ENCODE data around the gene CDYL2. TPM values are rescaled to one million over a fixed set of nuclear protein-coding genes. Genes with fewer than 3 reads are reported as not detected.

The CDYL2 gene
- total and polyA plus RNA-seq, 11 donors = 0.80 to 8.6 (median 3.5) TPM

DNA sequence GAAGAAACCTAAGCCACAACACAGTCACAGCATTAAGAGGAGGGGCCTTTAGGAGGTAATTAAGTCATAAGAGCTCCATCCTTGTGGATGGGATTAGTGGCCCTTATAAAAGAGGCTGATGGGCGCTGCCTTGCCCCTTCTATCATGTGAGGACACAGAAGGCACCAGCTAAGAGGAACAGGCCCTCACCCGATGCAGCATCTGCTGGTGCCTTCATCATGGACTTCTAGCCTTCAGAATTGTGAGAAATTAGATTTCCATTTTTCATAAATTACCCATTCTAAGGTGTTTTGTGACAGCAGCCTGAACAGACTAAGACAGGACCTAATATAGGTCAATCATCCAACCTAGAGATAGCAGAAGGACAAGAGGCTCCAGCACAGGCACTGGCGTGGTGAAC, 120.8 kb downstream of the CDYL2 start:
- H3K27ac ChIP-seq = no peak overlapping the region
- no peak for ATAC-seq
- TF ChIP-seq, protein P1, sequence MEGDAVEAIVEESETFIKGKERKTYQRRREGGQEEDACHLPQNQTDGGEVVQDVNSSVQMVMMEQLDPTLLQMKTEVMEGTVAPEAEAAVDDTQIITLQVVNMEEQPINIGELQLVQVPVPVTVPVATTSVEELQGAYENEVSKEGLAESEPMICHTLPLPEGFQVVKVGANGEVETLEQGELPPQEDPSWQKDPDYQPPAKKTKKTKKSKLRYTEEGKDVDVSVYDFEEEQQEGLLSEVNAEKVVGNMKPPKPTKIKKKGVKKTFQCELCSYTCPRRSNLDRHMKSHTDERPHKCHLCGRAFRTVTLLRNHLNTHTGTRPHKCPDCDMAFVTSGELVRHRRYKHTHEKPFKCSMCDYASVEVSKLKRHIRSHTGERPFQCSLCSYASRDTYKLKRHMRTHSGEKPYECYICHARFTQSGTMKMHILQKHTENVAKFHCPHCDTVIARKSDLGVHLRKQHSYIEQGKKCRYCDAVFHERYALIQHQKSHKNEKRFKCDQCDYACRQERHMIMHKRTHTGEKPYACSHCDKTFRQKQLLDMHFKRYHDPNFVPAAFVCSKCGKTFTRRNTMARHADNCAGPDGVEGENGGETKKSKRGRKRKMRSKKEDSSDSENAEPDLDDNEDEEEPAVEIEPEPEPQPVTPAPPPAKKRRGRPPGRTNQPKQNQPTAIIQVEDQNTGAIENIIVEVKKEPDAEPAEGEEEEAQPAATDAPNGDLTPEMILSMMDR (IDR thresholded peaks at IDR 0.05) = no peak
- no peak for TF ChIP-seq POLR2A (IDR thresholded peaks at IDR 0.05)
- H3K36me3 ChIP-seq = peaks cover 0 to 6% (median 0%) of the 10 kb centered on the region in 9 donors
- intact Hi-C loops (cut with DNase I) = no loop called here
- no peak for DNase-seq
- no peak overlapping the region for H3K4me3 ChIP-seq
- no peaks in the 10 kb centered on the region for H3K27me3 ChIP-seq
- 91 to 96% (median 92%) methylated on average over 3 of the region's 3 CpGs for WGBS, 4 donors
- H3K9me3 ChIP-seq = peaks cover 0 to 3% (median 0%) of the 10 kb centered on the region in 12 donors
- H3K4me1 ChIP-seq = no peaks in the 10 kb centered on the region

DNA sequence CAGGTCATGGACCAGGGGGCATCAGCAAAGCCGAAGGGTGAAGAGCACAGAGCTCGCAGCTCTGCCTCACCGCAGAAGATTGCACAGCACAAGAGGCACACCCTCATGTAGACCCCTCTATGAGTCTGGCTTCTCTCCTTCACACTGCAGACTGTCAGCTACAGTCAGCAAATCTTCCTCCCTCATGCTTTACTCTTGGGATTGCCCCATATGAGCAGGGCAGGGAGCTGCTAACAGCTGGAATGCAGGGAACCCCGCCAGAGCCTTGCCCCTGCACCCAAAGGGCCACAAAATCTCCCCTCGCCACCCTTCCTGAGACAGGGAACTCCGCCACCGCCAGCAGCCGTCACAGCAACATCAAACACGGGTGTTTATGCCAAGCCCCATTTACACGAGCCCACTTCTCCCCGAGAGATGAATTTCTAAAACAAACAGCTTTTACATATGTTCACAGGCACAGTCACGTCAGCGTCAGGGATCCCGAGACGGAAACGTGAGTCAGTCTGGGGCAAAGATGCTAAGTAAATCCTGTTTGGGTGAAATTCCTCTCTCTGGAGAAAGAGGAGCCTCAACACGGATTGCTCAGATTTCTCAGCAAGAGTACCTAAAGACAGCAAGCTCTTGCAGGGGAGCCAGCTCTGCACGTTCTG, 121.9 kb downstream of the CDYL2 start:
- TF ChIP-seq, protein P1 (IDR thresholded peaks at IDR 0.05) = no peak
- no peak for TF ChIP-seq POLR2A (IDR thresholded peaks at IDR 0.05)
- Histone ChIP-seq H3K27me3 (no peaks in the 10 kb centered on the region), H3K4me3 (no peak overlapping the region), H3K9me3 (peaks cover 0 to 3% (median 0%) of the 10 kb centered on the region in 12 donors), H3K36me3 (peaks cover 0 to 6% (median 0%) of the 10 kb centered on the region in 9 donors), H3K4me1 (no peaks in the 10 kb centered on the region), H3K27ac (no peak overlapping the region)
- ATAC-seq (no peak), DNase-seq (no peak)
- intact Hi-C loops (cut with DNase I) = no loop called here
- WGBS, 4 donors = 83 to 89% (median 85%) methylated on average over 18 of the region's 18 CpGs

DNA sequence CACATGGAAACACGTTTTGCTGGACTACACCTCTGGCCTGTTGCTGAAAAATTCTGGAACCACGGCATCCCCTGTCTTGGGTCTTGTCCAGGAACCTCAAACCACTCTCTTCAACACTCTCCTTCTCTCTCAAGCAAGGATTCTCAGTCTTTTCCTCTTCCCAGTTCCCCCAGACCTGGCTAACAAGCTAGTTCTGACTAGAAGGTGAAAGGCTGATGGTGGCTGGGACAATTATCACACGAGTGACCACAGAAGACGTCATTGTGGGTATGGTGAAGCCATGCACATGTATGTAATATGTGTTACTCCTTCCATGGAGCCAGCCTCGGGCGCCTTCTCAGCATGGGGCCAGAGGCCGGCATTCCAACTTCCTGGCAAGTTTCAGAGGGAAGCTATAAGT, 123.0 kb downstream of the CDYL2 start:
- 82 to 87% (median 84%) methylated on average over 7 of the region's 7 CpGs for WGBS, 4 donors
- H3K9me3 ChIP-seq = peaks cover 0 to 3% (median 0%) of the 10 kb centered on the region in 12 donors
- peaks cover 0 to 9% (median 0%) of the 10 kb centered on the region in 12 donors for H3K4me1 ChIP-seq
- no peak for TF ChIP-seq POLR2A (IDR thresholded peaks at IDR 0.05)
- TF ChIP-seq, protein P1 (IDR thresholded peaks at IDR 0.05) = no peak
- intact Hi-C loops (cut with DNase I) = no loop called here
- ATAC-seq = no peak
- H3K27ac ChIP-seq = no peak overlapping the region
- no peak for DNase-seq
- no peaks in the 10 kb centered on the region for H3K27me3 ChIP-seq
- H3K36me3 ChIP-seq = peaks cover 0 to 6% (median 0%) of the 10 kb centered on the region in 9 donors
- no peak overlapping the region for H3K4me3 ChIP-seq

DNA sequence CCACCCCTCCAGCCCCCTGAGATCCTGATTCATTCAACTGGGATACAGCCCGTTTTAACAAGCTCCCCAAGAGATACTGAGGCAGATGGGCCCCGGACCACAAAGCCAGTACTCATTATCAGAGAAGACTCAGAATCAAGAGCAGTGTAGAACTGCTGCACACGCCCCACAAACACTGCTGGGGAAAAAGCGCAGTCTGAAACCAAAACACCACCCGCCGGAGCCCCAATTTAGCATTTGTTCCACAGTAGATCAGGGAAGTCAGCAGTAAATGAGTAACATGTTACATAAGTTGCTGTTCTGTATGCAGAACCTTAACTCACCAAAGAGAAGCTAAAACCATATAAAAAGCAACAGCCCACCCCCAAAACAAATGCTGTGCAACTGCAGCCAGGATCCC, 123.6 kb downstream of the CDYL2 start:
- 87 to 94% (median 91%) methylated on average over 4 to 6 of the region's 6 CpGs for WGBS, 4 donors
- TF ChIP-seq, protein P1 (IDR thresholded peaks at IDR 0.05) = no peak
- TF ChIP-seq POLR2A (IDR thresholded peaks at IDR 0.05) = no peak
- DNase-seq (no peak), ATAC-seq (no peak)
- H3K9me3 ChIP-seq = peaks cover 0 to 3% (median 0%) of the 10 kb centered on the region in 12 donors
- H3K27me3 ChIP-seq = no peaks in the 10 kb centered on the region
- H3K27ac ChIP-seq = no peak overlapping the region
- no peak overlapping the region for H3K4me3 ChIP-seq
- H3K4me1 ChIP-seq = peaks cover 0 to 15% (median 0%) of the 10 kb centered on the region in 12 donors
- H3K36me3 ChIP-seq = peaks cover 0 to 6% (median 0%) of the 10 kb centered on the region in 9 donors
- intact Hi-C loops (cut with DNase I) = no loop called here
